ENCODE results near the gene MAPK8IP1.

Gene MAPK8IP1

GRCh38 chr11:45945397-45945999, 60.0 kb downstream of the MAPK8IP1 start:
- no peak for DNase-seq (ENCODE audit: low read depth)

GRCh38 chr11:45947885-45948284, 62.4 kb downstream of the MAPK8IP1 start:
- no peak for DNase-seq (ENCODE audit: low read depth)

GRCh38 chr11:45948356-45948755, 62.9 kb downstream of the MAPK8IP1 start:
- DNase-seq (ENCODE audit: low read depth): no peak

DNA sequence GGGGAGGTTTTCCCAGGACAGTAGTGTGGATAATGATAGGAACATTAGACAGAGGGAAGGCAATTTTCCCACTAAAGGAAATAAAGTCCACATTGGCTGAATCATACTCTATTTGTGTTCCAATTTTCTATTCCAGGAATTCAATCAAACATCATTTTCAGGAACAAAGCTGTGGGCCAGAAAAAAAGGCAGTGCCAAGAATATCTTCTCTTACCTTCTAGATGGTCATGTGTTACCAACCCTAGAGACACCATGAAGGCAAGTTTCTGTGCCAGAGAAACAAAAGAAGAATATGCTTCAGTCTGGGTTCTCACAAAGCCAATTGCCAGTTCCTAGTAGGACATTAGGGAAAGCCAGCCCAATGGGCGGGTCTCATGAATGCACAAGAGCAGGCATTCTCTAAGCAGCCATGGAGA, 64.5 kb downstream of the MAPK8IP1 start:
- DNase-seq (ENCODE audit: low read depth): no peak
